Measurements from ENCODE around the gene CD163L1. TPM values are rescaled to one million over a fixed set of nuclear protein-coding genes. Genes with fewer than 3 reads are reported as not detected.
"Not testable (repeated sequence)": the region's sequence is repeated elsewhere in the genome, so short reads cannot be mapped to it uniquely, and the experiment has no call there.

Gene CD163L1
- total RNA-seq, 4 donors from 2014 or later = 0.54 to 3.8 (median 2.0) TPM

DNA sequence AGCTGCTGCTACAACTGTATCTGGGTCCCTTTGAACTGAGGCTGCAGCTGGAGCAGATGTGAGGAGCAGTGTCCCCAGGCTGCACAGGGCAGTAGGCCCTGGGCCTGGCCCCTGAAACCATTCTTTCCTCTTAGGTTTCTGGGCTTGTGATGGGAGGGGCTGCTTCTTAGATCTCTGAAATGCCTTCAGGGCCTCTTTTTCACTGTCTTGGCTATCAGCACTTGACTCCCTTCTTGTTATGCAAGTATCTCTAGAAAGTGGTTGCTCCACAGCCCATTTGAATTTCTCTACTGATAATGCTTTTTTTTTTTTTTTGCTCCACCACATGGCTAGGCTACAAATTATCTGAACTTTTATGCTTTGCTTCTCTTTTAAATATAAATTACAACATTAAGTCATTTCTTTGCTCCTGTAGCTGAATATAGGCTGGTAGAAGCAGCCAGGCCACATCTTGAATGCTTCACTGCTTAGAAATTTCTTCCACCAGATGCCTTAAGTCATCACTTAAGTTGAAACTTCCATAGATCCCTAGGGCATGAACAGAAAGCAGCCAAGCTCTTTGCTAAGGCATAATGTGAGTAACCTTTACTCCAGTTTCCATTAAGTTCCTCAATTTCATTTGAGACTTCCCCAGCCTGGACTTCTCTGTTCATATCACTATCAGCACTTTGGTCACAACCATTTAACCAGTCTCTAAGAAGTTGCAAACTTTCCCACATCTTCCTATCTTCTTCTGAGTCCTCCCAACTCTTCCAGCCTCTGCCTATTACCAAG lies 98.9 kb downstream of the CD163L1 start:
- intact Hi-C loops (cut with DNase I) = no loop called here
- no peak for TF ChIP-seq POLR2A (IDR thresholded peaks at IDR 0.05)
- TF ChIP-seq, protein P1, sequence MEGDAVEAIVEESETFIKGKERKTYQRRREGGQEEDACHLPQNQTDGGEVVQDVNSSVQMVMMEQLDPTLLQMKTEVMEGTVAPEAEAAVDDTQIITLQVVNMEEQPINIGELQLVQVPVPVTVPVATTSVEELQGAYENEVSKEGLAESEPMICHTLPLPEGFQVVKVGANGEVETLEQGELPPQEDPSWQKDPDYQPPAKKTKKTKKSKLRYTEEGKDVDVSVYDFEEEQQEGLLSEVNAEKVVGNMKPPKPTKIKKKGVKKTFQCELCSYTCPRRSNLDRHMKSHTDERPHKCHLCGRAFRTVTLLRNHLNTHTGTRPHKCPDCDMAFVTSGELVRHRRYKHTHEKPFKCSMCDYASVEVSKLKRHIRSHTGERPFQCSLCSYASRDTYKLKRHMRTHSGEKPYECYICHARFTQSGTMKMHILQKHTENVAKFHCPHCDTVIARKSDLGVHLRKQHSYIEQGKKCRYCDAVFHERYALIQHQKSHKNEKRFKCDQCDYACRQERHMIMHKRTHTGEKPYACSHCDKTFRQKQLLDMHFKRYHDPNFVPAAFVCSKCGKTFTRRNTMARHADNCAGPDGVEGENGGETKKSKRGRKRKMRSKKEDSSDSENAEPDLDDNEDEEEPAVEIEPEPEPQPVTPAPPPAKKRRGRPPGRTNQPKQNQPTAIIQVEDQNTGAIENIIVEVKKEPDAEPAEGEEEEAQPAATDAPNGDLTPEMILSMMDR (IDR thresholded peaks at IDR 0.05) = no peak
- Histone ChIP-seq H3K27ac (no peak overlapping the region), H3K36me3 (no peaks in the 10 kb centered on the region), H3K9me3 (no peaks in the 10 kb centered on the region), H3K27me3 (no peaks in the 10 kb centered on the region), H3K4me3 (replicated peaks in 1 of 3) (no peak overlapping the region), H3K4me1 (no peaks in the 10 kb centered on the region)
- no peak for DNase-seq

GRCh38 chr12:7339675-7340074 lies 104.3 kb downstream of the CD163L1 start:
- 89 to 100% methylated on average over 1 of the region's 1 CpG for WGBS, 2 donors
- intact Hi-C loops (cut with DNase I) = no loop called here
- H3K9me3 ChIP-seq = no peaks in the 10 kb centered on the region
- no peaks in the 10 kb centered on the region for H3K36me3 ChIP-seq
- TF ChIP-seq, protein P1 (IDR thresholded peaks at IDR 0.05) = no peak
- TF ChIP-seq POLR2A (IDR thresholded peaks at IDR 0.05) = no peak
- H3K27ac ChIP-seq = no peak overlapping the region
- no peak overlapping the region for H3K4me3 ChIP-seq (replicated peaks in 1 of 3)
- no peaks in the 10 kb centered on the region for H3K4me1 ChIP-seq
- no peak for DNase-seq
- H3K27me3 ChIP-seq = no peaks in the 10 kb centered on the region

- DNase-seq; H3K9me3 ChIP-seq; H3K27ac ChIP-seq; intact Hi-C loops (cut with DNase I); H3K4me3 ChIP-seq (replicated peaks in 1 of 3); H3K4me1 ChIP-seq; H3K27me3 ChIP-seq; H3K36me3 ChIP-seq: not testable (repeated sequence)
- WGBS, 2 donors = 90 to 93% methylated on average over 5 of the region's 5 CpGs
These were observed 106.2 kb downstream of the CD163L1 start for GRCh38 chr12:7337790-7338189.

DNA sequence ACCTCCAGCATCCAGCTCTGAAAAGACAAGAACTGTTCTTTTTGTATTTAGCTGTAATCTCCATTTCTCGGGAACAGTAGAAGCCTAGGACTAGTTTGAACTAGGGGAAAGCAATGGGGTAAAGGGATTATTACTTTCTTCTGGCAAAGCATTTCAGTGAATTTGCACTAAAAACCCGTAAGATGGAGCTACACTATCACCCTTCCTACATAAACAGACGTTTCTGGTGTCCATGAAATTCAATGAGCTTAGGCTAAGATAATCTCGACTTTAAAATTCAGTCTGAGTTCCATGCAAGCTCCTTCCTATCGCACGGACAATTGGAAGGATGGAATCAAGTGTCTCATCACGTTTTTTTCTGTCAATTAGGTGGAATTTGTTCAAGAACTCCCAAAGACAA lies 116.0 kb downstream of the CD163L1 start:
- H3K36me3 ChIP-seq = no peaks in the 10 kb centered on the region
- no peak overlapping the region for H3K4me3 ChIP-seq (replicated peaks in 1 of 3)
- intact Hi-C loops (cut with DNase I) = no loop called here
- no peaks in the 10 kb centered on the region for H3K27me3 ChIP-seq
- no peaks in the 10 kb centered on the region for H3K4me1 ChIP-seq
- 82% methylated on average over 7 of the region's 7 CpGs for WGBS, 2 donors
- DNase-seq = no peak
- no peak overlapping the region for H3K27ac ChIP-seq
- TF ChIP-seq POLR2A (IDR thresholded peaks at IDR 0.05) = no peak
- TF ChIP-seq, protein P1 (IDR thresholded peaks at IDR 0.05) = no peak
- H3K9me3 ChIP-seq = no peaks in the 10 kb centered on the region

DNA sequence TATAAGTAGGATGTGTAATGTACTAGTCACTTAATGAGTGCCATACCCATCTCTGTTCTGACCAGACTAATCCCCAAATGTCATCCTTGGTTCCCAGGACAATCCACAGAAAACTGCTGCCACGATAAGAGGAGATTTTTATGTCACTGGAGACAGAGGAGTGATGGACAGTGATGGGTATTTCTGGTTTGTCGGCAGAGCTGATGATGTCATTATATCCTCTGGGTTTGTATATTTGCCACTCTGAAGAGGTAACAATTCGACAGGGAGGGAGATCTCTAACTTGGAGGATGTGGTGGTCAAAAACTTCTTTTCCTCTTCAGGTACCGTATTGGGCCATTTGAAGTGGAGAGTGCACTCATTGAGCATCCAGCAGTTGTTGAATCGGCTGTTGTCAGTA lies 119.8 kb downstream of the CD163L1 start:
- H3K4me1 ChIP-seq = no peaks in the 10 kb centered on the region
- no peak overlapping the region for H3K4me3 ChIP-seq (replicated peaks in 1 of 3)
- H3K27me3 ChIP-seq = no peaks in the 10 kb centered on the region
- H3K27ac ChIP-seq = no peak overlapping the region
- H3K9me3 ChIP-seq = no peaks in the 10 kb centered on the region
- DNase-seq = no peak
- TF ChIP-seq, protein P1 (IDR thresholded peaks at IDR 0.05) = no peak
- WGBS, 2 donors = 76% methylated on average over 5 of the region's 5 CpGs
- no peaks in the 10 kb centered on the region for H3K36me3 ChIP-seq
- intact Hi-C loops (cut with DNase I) = no loop called here
